UCSD-AML1 (cell line): ENCODE results near the gene GARNL3.
A peak's percentile ranks its signal among the peaks of the same experiment; 100 is the strongest.

Experiments
- DNase-seq: peaks from one replicate; lab custom pipeline; 2025; ENCODE audit not compliant: unreplicated experiment; lab: John Stamatoyannopoulos, UW

Gene GARNL3

DNA sequence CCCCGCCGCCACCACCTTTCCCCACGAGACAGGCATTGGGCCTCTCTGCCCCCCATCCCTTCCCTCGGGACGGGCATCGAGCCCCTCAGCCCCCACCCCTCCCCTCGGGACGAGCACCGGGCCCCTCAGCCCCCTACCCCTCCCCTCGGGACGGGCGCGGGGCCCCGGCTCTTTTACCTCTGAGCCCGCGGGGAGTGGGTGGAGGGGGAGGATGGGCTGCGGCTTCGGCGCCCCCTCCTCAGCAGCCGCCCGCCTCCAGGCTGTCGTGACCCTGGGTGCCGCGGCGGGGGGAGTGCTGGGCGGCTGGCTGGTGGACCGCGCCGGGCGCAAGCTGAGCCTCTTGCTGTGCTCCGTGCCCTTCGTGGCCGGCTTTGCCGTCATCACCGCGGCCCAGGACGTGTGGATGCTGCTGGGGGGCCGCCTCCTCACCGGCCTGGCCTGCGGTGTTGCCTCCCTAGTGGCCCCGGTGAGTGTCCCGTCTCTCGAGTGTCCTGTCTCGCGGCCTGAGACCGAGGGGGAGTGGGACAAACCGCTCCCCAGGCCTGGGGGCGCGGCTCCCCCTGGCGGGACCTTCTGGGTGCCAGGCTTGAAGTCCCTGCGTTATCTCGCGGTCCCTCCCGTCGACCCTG lies 133.2 kb downstream of the GARNL3 start:
- peak; percentile 61 for DNase-seq

- no peak for DNase-seq
These were observed 133.7 kb downstream of the GARNL3 start for GRCh38 chr9:127398275-127398647.

DNA sequence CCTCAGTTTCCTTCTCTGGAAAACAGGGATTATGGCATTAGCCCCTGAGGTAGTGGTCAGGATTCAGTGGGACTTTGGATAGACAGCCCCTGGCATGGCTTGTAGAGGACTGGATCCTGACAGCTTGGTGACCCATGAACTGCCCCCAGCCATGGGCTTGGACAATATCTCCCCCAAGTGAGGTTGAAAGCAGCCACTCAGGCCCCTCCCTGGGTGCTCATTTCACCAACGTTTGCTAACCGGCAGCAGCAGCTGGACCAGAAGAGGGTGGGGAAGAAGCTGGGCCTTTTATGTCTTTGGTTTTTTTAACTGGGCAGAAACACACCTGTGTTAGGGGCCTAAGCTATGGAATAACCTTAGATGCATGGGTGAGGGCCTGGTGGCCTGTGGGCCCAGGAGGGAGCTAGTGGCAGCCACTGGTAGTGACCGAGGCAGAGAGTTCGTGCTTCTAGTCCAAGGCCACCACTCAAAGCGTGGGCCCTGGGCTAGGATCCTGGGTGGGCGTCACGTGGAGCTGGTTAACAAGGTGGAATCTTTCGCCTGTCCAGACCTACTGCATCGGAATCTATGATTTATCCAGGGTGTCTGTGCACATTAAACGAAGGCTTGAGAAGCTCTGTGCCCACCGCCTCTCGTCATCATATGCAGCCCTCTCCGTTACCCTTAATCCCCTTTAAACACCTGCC lies 134.3 kb downstream of the GARNL3 start:
- DNase-seq: no peak

DNA sequence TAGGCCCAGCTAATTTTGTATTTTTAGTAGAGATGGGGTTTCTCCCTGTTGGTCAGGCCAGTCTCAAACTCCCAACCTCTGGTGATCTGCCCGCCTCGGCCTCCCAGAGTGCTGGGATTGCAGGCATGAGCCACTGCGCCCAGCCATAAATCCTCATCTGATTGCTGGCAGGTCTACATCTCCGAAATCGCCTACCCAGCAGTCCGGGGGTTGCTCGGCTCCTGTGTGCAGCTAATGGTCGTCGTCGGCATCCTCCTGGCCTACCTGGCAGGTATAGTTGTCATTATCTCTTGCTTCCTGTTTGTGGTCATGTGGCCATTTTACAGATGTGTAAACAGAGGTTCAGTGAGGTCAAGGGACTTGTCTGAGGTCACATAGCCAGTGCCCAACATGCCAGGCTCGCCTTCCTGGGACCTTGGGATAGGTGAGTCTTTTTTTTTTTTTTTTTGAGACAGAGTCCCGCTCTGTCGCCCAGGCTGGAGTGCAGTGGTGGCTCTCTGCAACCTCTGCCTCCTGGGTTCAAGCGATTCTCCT lies 135.2 kb downstream of the GARNL3 start:
- no peak for DNase-seq

GRCh38 chr9:127402401-127403090 lies 138.0 kb downstream of the GARNL3 start:
- DNase-seq: no peak

DNA sequence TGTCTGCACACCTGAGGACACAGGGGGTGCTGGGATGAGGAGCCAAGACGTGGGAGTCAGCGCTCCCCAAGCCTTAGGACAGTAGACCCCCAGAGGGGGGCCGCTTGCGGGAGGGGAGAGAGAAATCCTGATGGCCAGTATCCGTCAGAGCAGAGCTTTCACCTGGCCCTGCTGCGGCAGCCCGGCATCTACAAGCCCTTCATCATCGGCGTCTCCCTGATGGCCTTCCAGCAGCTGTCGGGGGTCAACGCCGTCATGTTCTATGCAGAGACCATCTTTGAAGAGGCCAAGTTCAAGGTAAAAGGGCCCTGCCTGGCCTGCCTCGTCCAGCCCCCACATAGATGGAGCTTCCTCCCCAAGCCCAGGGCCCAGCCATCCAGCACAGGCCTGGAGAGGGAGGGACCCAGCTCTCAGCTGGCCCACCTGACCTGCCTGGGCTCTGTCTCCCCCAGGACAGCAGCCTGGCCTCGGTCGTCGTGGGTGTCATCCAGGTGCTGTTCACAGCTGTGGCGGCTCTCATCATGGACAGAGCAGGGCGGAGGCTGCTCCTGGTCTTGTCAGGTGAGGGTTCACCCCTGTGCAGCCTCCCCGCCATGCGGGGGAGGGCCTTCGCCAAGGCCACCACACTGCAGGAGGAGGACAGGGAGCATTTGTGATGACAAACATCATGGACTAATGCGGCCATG lies 139.1 kb downstream of the GARNL3 start:
- no peak for DNase-seq

- no peak for DNase-seq
These were observed 140.1 kb downstream of the GARNL3 start for GRCh38 chr9:127404631-127405030.

DNA sequence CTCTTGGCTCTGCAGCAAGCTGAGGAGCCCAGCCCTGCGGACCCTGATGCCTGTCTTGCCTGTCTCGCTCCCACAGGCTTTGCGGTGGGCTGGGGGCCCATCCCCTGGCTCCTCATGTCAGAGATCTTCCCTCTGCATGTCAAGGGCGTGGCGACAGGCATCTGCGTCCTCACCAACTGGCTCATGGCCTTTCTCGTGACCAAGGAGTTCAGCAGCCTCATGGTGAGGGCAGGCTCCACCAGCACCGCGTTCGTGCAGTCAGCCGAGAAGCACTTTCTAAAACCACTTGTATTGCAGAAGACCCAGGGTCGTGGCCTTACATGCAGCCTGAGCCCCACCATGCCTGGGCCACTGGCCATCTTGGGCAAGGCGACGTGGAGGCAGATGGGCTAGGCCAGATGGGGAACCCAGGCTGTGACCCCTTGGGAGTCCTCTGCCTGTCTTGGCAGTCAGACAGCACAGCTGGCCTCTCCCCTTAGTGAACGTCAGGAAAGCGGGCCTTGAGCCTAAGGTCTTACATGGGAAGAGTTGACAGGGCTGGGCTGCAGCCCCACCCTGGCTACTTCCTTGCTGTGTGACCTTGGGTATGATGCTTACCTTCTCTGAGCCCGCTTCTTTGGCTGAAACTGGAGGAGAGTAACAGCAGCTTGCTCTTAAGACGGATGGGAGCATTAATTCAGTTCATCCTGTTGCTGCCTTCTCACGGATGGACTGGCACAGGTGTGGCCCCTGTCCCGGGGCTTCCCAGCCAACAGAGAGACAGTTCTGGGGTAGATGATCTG lies 141.0 kb downstream of the GARNL3 start:
- no peak for DNase-seq

- no peak for DNase-seq
These were observed 142.4 kb downstream of the GARNL3 start for GRCh38 chr9:127406799-127407491.

DNA sequence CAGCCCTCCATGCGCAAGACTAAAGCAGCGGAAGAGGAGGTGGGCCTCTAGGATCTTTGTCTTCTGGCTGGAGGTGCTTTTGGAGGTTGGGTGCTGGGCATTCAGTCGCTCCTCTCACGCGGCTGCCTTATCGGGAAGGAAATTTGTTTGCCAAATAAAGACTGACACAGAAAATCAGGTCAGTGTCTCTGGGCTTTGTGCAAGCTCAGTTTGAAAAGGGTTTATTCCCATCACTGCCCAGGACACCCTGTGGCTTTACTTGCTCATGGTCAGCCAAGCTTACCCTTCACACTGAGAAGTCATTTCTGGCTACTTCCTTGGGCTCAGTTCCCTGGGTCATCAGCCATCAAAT lies 142.9 kb downstream of the GARNL3 start:
- DNase-seq: no peak

GRCh38 chr9:127411122-127411521 lies 146.5 kb downstream of the GARNL3 start:
- no peak for DNase-seq

DNA sequence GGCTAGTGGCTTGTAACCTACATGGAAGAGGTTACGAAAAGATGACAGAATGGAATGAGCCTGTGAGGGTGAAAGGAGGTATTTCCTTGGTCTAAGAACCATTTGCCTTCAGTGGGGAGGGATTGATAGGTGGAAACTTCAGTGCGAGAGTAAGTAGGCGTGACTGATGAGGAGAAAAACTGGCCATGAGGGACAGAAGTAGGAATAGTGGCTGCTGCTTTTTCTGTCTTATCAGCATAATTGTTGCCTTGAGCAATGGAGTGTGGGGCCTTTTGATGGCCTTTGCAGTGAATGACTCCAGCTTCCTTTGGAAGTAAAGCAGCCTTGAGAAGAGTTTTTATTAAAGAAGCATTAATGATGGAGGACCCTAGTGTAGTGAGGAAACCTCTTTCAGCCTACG lies 150.6 kb downstream of the GARNL3 start:
- DNase-seq: no peak

- DNase-seq: no peak
These were observed 151.1 kb downstream of the GARNL3 start for GRCh38 chr9:127415657-127416056.

- DNase-seq: no peak
These were observed 152.8 kb downstream of the GARNL3 start for GRCh38 chr9:127417131-127418036.

- DNase-seq: peak; percentile 61
These were observed 153.5 kb downstream of the GARNL3 start for GRCh38 chr9:127418037-127418471.

DNA sequence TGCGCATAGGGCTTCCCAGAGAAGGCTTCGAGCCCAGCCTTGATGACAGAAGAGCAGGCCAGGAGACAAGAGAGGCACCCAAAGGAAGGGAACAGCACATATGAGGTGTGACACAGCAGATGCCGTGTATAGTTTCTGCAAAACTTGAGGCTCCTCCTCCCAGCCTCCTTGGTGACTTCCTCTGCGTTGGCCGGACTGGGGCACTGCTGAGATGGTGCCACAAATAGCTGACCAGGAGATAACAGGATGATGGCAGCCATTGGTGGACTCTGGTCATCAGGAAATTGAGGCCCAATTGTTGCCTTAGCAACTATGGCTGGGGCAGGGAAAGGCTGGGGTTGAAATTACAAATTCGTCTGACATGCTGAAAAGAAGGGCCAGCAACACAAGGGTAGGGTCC lies 154.8 kb downstream of the GARNL3 start:
- DNase-seq: peak; percentile 28

DNA sequence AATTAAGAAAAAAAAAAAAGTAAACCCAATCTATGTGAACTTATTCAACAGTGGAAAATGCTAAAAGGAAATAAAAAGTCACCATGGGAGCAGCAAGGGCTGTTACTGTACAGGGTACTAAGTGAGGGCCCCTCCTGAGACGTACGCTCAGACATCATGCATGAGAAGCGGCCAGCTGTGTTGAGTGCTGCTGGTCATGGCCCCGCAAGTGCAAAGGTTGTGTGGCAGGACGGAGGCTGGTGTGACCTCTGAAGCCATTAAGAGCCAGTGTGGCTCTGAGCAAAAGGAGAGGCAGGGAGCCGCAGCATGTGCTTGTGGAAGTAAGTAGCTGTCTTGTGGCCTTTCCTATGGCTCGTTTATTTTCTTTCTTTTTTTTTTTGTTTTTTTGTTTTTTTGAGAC lies 156.5 kb downstream of the GARNL3 start:
- no peak for DNase-seq

- DNase-seq: no peak
These were observed 157.7 kb downstream of the GARNL3 start for GRCh38 chr9:127422133-127422782.

- no peak for DNase-seq
These were observed 158.2 kb downstream of the GARNL3 start for GRCh38 chr9:127422787-127423186.
